Tibial artery (tissue), 4 donors: ENCODE results near the gene SFTA2.

Experiments used
- DNase-seq, 2 donors: peaks; one replicate each; pipeline ENCODE4 v3.0.0-alpha.2; 2019
- H3K27ac ChIP-seq, 2 donors: fragments of 200-600 bp; sonication (generic) in 1 of 2; 1 replicate in 1 of 2; 2 replicates in 1 of 2; pipeline ENCODE4 v1.5.1; 2018 to 2019; ENCODE audit warnings: mild to moderate bottlenecking in 1 of 2
- H3K27me3 ChIP-seq, 2 donors: fragments of 200-600 bp; sonication (generic) in 1 of 2; one replicate each; pipeline versions ENCODE4 v1.5.1 to v1.6.0; 2016 to 2019
- H3K36me3 ChIP-seq, 3 donors: fragments of 200-600 bp; sonication (generic) in 2 of 3; one replicate each; pipeline ENCODE4 v1.5.1; 2016 to 2019; ENCODE audit warnings: mild to moderate bottlenecking in 2 of 3
- H3K4me1 ChIP-seq, 4 donors: fragments of 200-600 bp; sonication (generic) in 2 of 4; 1 replicate in 3 of 4; 2 replicates in 1 of 4; pipeline ENCODE4 v1.5.1; 2016 to 2019
- H3K4me3 ChIP-seq, 2 donors: fragments of 200-600 bp; sonication (generic) in 1 of 2; 1 replicate in 1 of 2; 2 replicates in 1 of 2; pipeline ENCODE4 v1.5.1; 2018 to 2019; ENCODE audit warnings: mild to moderate bottlenecking in 2 of 2
- H3K9me3 ChIP-seq, 3 donors: fragments of 200-600 bp; sonication (generic) in 1 of 3; one replicate each; pipeline ENCODE4 v1.5.1; 2016 to 2019
- intact Hi-C: fragments of 100-400 bp; cut with DNase I; formaldehyde crosslinking; loops from one replicate; pipeline ENCODE4 v1.15.0; 2023; ENCODE audit warnings: low total_unique reads
- TF ChIP-seq, protein P1 (sequence below), 2 experiments: fragments of 200-600 bp in 1 of 2; fragments of 450-650 bp in 1 of 2; IDR thresholded peaks; one replicate each; pipeline ENCODE4 v1.5.1; 2017 to 2019; ENCODE audit warnings: antibody characterized with exemption in 2 of 2, mild to moderate bottlenecking in 1 of 2, moderate library complexity in 1 of 2

Gene SFTA2

DNA sequence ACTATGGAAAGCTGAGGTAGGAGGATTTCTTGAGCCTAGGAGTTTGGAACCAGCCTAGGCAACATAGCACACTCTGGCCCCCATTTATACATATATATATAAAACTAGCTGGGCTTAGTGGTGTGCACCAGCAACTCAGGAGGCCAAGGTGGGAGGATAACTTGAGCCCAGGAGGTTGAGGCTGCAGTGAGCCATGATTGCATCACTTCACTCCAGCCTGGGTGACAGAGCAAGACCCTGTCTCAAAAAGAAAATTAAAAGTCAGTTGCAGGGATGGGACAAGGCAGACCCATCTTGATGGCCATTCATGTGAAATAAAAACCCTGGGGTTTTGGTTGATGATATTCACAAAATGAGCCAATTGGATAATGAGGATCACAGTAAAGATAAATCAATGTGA, 30.5 kb downstream of the SFTA2 start:
- H3K27ac ChIP-seq, result no peak overlapping the region
- TF ChIP-seq, protein P1, sequence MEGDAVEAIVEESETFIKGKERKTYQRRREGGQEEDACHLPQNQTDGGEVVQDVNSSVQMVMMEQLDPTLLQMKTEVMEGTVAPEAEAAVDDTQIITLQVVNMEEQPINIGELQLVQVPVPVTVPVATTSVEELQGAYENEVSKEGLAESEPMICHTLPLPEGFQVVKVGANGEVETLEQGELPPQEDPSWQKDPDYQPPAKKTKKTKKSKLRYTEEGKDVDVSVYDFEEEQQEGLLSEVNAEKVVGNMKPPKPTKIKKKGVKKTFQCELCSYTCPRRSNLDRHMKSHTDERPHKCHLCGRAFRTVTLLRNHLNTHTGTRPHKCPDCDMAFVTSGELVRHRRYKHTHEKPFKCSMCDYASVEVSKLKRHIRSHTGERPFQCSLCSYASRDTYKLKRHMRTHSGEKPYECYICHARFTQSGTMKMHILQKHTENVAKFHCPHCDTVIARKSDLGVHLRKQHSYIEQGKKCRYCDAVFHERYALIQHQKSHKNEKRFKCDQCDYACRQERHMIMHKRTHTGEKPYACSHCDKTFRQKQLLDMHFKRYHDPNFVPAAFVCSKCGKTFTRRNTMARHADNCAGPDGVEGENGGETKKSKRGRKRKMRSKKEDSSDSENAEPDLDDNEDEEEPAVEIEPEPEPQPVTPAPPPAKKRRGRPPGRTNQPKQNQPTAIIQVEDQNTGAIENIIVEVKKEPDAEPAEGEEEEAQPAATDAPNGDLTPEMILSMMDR (IDR thresholded peaks at IDR 0.05), result no peak
- no peak overlapping the region for H3K4me3 ChIP-seq
- H3K36me3 ChIP-seq, result peaks cover 19 to 40% (median 32%) of the 10 kb centered on the region in 3 donors
- no peaks in the 10 kb centered on the region for H3K4me1 ChIP-seq
- H3K27me3 ChIP-seq, result no peaks in the 10 kb centered on the region
- no peaks in the 10 kb centered on the region for H3K9me3 ChIP-seq
- DNase-seq, result no peak
- intact Hi-C loops, result no loop called here

GRCh38 chr6:30900863-30901417, 31.0 kb downstream of the SFTA2 start:
- Histone ChIP-seq H3K9me3 (no peaks in the 10 kb centered on the region), H3K36me3 (peaks cover 19 to 45% (median 37%) of the 10 kb centered on the region in 3 donors), H3K4me1 (no peaks in the 10 kb centered on the region), H3K4me3 (no peak overlapping the region), H3K27ac (no peak overlapping the region), H3K27me3 (no peaks in the 10 kb centered on the region)
- TF ChIP-seq, protein P1 (IDR thresholded peaks at IDR 0.05), result no peak
- DNase-seq, result no peak
- intact Hi-C loops, result no loop called here

GRCh38 chr6:30898750-30899360, 33.1 kb downstream of the SFTA2 start:
- intact Hi-C loops, result no loop called here
- H3K36me3 ChIP-seq, result peaks cover 33 to 66% (median 58%) of the 10 kb centered on the region in 3 donors
- DNase-seq, result no peak

GRCh38 chr6:30897882-30898281, 34.1 kb downstream of the SFTA2 start:
- Histone ChIP-seq H3K36me3 (peaks cover 43 to 75% (median 67%) of the 10 kb centered on the region in 3 donors), H3K27ac (no peak overlapping the region)
- intact Hi-C loops, result no loop called here

More at GRCh38 chr6:30898750-30899360, 33.1 kb downstream of the SFTA2 start:
- Histone ChIP-seq H3K27me3 (no peaks in the 10 kb centered on the region), H3K4me3 (no peak overlapping the region), H3K4me1 (no peaks in the 10 kb centered on the region), H3K27ac (no peak overlapping the region), H3K9me3 (no peaks in the 10 kb centered on the region)
- TF ChIP-seq, protein P1 (IDR thresholded peaks at IDR 0.05), result no peak

GRCh38 chr6:30896541-30896940, 35.4 kb downstream of the SFTA2 start:
- TF ChIP-seq, protein P1 (IDR thresholded peaks at IDR 0.05), result no peak
- Histone ChIP-seq H3K36me3 (peaks cover 44 to 89% (median 81%) of the 10 kb centered on the region in 3 donors), H3K4me3 (no peak overlapping the region), H3K4me1 (no peaks in the 10 kb centered on the region), H3K27ac (no peak overlapping the region), H3K9me3 (no peaks in the 10 kb centered on the region), H3K27me3 (no peaks in the 10 kb centered on the region)
- no peak for DNase-seq
- intact Hi-C loops, result no loop called here

More at GRCh38 chr6:30897882-30898281, 34.1 kb downstream of the SFTA2 start:
- TF ChIP-seq, protein P1 (IDR thresholded peaks at IDR 0.05), result no peak
- no peaks in the 10 kb centered on the region for H3K9me3 ChIP-seq
- H3K27me3 ChIP-seq, result no peaks in the 10 kb centered on the region
- H3K4me3 ChIP-seq, result no peak overlapping the region
- no peak for DNase-seq
- no peaks in the 10 kb centered on the region for H3K4me1 ChIP-seq
